Measurements from ENCODE around the gene PRRT2. TPM values are rescaled to one million over a fixed set of nuclear protein-coding genes. Genes with fewer than 3 reads are reported as not detected.

Gene PRRT2
- total RNA-seq, 1 experiment from 2014 or later = 0.42 TPM

DNA sequence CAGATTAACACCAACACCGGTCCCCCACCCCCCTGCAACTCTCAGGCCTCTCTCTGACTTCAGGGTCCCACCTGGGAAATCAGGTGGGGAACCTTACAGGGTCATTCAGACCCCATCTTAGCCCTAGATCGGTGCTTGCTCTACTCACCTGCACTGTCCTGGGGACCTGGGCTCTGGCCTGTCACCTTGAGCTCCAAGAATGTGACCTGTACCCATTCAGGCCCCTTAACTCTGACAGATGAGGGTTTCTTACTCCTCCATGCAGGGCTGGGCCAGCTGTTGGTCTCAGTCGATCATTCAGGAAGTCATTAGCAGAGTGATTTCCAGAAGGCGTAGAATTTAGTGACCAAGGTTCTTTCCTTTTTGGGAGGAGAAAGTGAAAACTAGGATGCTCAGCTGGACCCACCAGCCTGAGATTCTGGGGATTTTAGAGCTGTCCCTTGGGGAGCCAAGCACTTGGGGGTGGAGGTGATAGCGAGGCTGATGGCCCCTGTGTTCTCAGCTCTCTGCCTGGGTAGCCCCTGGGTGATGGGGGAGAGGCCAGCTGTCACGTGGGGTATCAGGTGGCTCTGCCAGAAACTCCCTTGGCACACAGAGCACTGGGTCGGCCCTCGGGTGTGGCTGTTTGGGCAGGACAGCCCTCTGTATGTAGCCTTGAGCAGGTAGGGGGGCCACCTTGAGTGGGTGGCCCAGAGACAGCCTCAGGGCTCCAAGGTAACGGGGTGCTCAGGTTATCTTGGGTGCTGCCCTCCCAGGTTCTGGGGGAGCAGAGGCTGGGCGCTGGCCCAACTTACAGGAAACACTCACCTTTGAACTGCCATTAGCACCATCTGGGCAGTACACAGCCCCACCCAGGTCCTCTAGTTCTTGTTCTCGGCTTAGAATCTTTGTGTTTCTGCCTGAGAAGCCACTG, 9.0 kb downstream of the PRRT2 start:
- H3K4me3 Mint-ChIP-seq (ENCODE audit: unreplicated experiment) = peak overlapping the region; percentile 62
- H3K36me3 Mint-ChIP-seq (ENCODE audit: insufficient read depth, unreplicated experiment) = peaks cover 48% of the 10 kb centered on the region
- peak; percentile 66 for DNase-seq (ENCODE audit: unreplicated experiment)
- peaks cover 30% of the 10 kb centered on the region for H3K4me1 Mint-ChIP-seq (ENCODE audit: insufficient read depth, unreplicated experiment)
- TF ChIP-seq, protein P1, sequence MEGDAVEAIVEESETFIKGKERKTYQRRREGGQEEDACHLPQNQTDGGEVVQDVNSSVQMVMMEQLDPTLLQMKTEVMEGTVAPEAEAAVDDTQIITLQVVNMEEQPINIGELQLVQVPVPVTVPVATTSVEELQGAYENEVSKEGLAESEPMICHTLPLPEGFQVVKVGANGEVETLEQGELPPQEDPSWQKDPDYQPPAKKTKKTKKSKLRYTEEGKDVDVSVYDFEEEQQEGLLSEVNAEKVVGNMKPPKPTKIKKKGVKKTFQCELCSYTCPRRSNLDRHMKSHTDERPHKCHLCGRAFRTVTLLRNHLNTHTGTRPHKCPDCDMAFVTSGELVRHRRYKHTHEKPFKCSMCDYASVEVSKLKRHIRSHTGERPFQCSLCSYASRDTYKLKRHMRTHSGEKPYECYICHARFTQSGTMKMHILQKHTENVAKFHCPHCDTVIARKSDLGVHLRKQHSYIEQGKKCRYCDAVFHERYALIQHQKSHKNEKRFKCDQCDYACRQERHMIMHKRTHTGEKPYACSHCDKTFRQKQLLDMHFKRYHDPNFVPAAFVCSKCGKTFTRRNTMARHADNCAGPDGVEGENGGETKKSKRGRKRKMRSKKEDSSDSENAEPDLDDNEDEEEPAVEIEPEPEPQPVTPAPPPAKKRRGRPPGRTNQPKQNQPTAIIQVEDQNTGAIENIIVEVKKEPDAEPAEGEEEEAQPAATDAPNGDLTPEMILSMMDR (IDR thresholded peaks at IDR 0.05; ENCODE audit: unreplicated experiment) = no peak
- TSS peak; percentile 69 for BruUV-seq (replicated peaks)
- peak overlapping the region; percentile 1 for H3K27ac Mint-ChIP-seq (ENCODE audit: low read depth, unreplicated experiment)
- ChIA-PET POLR2A (interaction anchor here (0.5 to 7.9 kb wide), 23 partner anchors 7 to 1289 kb away, joined by 3 to 120 read pairs (median 6); partner anchors contain the start of genes ALDOA, CDIPT, HIRIP3 and INO80E), CTCF (interaction anchor here (0.5 to 6.2 kb wide), 10 partner anchors 8 to 502 kb away, joined by 3 to 52 read pairs (median 4); partner anchors contain the start of gene MAZ)
- intact Hi-C loops (cut with micrococcal nuclease) = loop anchor here (5.0 kb wide), 3 partner anchors 41 to 201 kb away; partner anchors contain the start of genes C16orf92, CDIPT, HIRIP3 and INO80E
- no peaks in the 10 kb centered on the region for H3K9me3 Mint-ChIP-seq (ENCODE audit: unreplicated experiment)
- no peaks in the 10 kb centered on the region for H3K27me3 Mint-ChIP-seq (ENCODE audit: insufficient read depth, unreplicated experiment)

- TF ChIP-seq, protein P1 (IDR thresholded peaks at IDR 0.05; ENCODE audit: unreplicated experiment) = no peak
- peak overlapping the region; percentile 62 for H3K4me3 Mint-ChIP-seq (ENCODE audit: unreplicated experiment)
- H3K4me1 Mint-ChIP-seq (ENCODE audit: insufficient read depth, unreplicated experiment) = peaks cover 30% of the 10 kb centered on the region
- H3K9me3 Mint-ChIP-seq (ENCODE audit: unreplicated experiment) = no peaks in the 10 kb centered on the region
- BruUV-seq (replicated peaks) = no TSS peak
- ChIA-PET CTCF (interaction anchor here (0.6 to 6.2 kb wide), 5 partner anchors 17 to 45 kb away, joined by 3 to 52 read pairs (median 4); no protein-coding TSS in a partner anchor), POLR2A (interaction anchor here (0.5 to 7.9 kb wide), 12 partner anchors 11 to 174 kb away, joined by 3 to 120 read pairs (median 10); partner anchors contain the start of genes CDIPT, HIRIP3, INO80E and KCTD13)
- no peaks in the 10 kb centered on the region for H3K27me3 Mint-ChIP-seq (ENCODE audit: insufficient read depth, unreplicated experiment)
- peak; percentile 78 for DNase-seq (ENCODE audit: unreplicated experiment)
- H3K27ac Mint-ChIP-seq (ENCODE audit: low read depth, unreplicated experiment) = peak overlapping the region; percentile 1
- peaks cover 53% of the 10 kb centered on the region for H3K36me3 Mint-ChIP-seq (ENCODE audit: insufficient read depth, unreplicated experiment)
- intact Hi-C loops (cut with micrococcal nuclease) = loop anchor here (5.0 kb wide), 3 partner anchors 41 to 201 kb away; partner anchors contain the start of genes C16orf92, CDIPT, HIRIP3 and INO80E
These were observed 9.7 kb downstream of the PRRT2 start for GRCh38 chr16:29821643-29822115.

DNA sequence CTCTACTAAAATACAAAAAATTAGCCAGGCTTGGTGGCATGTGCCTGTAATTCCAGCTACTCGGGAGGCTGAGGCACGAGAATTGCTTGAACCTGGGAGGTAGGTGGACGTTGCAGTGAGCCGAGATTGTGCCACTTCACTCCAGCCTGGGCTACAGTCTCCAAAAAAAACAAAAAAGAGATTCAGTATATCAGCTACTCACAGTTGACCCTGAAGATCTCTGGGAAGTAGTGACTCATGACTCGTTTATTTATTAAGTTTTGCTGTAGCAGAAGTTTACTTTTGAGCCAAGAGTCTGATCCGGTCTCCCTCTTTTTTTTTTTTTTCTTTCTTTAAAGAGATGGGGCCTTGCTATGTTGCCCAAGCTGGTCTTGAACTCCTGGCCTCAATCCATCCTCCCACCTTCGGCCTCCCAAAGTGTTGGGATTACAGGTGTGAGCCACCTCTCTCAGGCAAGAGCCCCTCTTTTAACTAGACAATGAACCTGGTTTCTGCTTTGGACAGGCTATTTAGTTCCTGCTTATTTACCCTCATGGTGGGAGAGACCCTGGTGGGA, 12.7 kb downstream of the PRRT2 start:
- Mint-ChIP-seq H3K9me3 (ENCODE audit: unreplicated experiment) (no peaks in the 10 kb centered on the region), H3K4me3 (ENCODE audit: unreplicated experiment) (peak overlapping the region; percentile 47), H3K27me3 (ENCODE audit: insufficient read depth, unreplicated experiment) (no peaks in the 10 kb centered on the region), H3K4me1 (ENCODE audit: insufficient read depth, unreplicated experiment) (peaks cover 9% of the 10 kb centered on the region), H3K36me3 (ENCODE audit: insufficient read depth, unreplicated experiment) (peaks cover 34% of the 10 kb centered on the region), H3K27ac (ENCODE audit: low read depth, unreplicated experiment) (peak overlapping the region; percentile 75)
- CTCF ChIA-PET = interaction anchor here (0.7 to 0.8 kb wide), 2 partner anchors 24 to 28 kb away, joined by 3 read pairs; no protein-coding TSS in a partner anchor
- TF ChIP-seq, protein P1 (IDR thresholded peaks at IDR 0.05; ENCODE audit: unreplicated experiment) = no peak
- no TSS peak for BruUV-seq (replicated peaks)
- POLR2A ChIA-PET = interaction anchor here (0.6 to 2.2 kb wide), 6 partner anchors 8 to 181 kb away, joined by 3 to 8 read pairs (median 3); partner anchors contain the start of genes PAGR1 and TAOK2
- DNase-seq (ENCODE audit: unreplicated experiment) = peak; percentile 77
- intact Hi-C loops (cut with micrococcal nuclease) = loop anchor here (5.0 kb wide), 3 partner anchors 38 to 198 kb away; partner anchors contain the start of genes C16orf92, CDIPT, HIRIP3 and INO80E

Measured in MCF 10A (cell line).